ENCODE results near the gene RAB38.

- TF ChIP-seq, protein P1, sequence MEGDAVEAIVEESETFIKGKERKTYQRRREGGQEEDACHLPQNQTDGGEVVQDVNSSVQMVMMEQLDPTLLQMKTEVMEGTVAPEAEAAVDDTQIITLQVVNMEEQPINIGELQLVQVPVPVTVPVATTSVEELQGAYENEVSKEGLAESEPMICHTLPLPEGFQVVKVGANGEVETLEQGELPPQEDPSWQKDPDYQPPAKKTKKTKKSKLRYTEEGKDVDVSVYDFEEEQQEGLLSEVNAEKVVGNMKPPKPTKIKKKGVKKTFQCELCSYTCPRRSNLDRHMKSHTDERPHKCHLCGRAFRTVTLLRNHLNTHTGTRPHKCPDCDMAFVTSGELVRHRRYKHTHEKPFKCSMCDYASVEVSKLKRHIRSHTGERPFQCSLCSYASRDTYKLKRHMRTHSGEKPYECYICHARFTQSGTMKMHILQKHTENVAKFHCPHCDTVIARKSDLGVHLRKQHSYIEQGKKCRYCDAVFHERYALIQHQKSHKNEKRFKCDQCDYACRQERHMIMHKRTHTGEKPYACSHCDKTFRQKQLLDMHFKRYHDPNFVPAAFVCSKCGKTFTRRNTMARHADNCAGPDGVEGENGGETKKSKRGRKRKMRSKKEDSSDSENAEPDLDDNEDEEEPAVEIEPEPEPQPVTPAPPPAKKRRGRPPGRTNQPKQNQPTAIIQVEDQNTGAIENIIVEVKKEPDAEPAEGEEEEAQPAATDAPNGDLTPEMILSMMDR (IDR thresholded peaks at IDR 0.05; ENCODE audit: poor library complexity, severe bottlenecking) = no peak
- TF ChIP-seq POLR2AphosphoS5 (IDR thresholded peaks at IDR 0.05) (no peak), EZH2 (IDR thresholded peaks at IDR 0.05; ENCODE audit: borderline replicate concordance, insufficient read depth, low read length, poor library complexity, severe bottlenecking) (no peak), RAD21 (conservative IDR thresholded peaks at IDR 0.05) (no peak)
- TF ChIP-seq, protein P2, sequence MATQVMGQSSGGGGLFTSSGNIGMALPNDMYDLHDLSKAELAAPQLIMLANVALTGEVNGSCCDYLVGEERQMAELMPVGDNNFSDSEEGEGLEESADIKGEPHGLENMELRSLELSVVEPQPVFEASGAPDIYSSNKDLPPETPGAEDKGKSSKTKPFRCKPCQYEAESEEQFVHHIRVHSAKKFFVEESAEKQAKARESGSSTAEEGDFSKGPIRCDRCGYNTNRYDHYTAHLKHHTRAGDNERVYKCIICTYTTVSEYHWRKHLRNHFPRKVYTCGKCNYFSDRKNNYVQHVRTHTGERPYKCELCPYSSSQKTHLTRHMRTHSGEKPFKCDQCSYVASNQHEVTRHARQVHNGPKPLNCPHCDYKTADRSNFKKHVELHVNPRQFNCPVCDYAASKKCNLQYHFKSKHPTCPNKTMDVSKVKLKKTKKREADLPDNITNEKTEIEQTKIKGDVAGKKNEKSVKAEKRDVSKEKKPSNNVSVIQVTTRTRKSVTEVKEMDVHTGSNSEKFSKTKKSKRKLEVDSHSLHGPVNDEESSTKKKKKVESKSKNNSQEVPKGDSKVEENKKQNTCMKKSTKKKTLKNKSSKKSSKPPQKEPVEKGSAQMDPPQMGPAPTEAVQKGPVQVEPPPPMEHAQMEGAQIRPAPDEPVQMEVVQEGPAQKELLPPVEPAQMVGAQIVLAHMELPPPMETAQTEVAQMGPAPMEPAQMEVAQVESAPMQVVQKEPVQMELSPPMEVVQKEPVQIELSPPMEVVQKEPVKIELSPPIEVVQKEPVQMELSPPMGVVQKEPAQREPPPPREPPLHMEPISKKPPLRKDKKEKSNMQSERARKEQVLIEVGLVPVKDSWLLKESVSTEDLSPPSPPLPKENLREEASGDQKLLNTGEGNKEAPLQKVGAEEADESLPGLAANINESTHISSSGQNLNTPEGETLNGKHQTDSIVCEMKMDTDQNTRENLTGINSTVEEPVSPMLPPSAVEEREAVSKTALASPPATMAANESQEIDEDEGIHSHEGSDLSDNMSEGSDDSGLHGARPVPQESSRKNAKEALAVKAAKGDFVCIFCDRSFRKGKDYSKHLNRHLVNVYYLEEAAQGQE (IDR thresholded peaks at IDR 0.05; ENCODE audit: borderline replicate concordance) = no peak
These were observed 27.3 kb upstream of the RAB38 start for GRCh38 chr11:88202498-88202897.

Measured in neural cell (in vitro differentiated cells).